IMR-90 (cell line): ENCODE measurements around the gene PBRM1. TPM values are rescaled to one million over a fixed set of nuclear protein-coding genes. Genes with fewer than 3 reads are reported as not detected.

ENCODE experiments used
- ATAC-seq: fragments of 200-7000 bp; cut with Tn5 transposase; 2 replicates; pipeline ENCODE4 v1.9.1; 2020; ENCODE audit warnings: low read depth, mild to moderate bottlenecking, moderate library complexity
- BruUV-seq: library from RNA; stranded (reverse); fragments of 400-500 nt; replicated peaks from 2 replicates; lab custom pipeline; 2021; lab: Mats Ljungman, UMichigan
- CTCF ChIA-PET: fragments of 300-600 bp; formaldehyde crosslinking; extraction: SDS; loops from one replicate; lab custom pipeline; 2021; ENCODE audit warnings: antibody characterized with exemption; lab: Yijun Ruan, JAX
- POLR2A ChIA-PET: fragments of 300-600 bp; sonication (Branson Sonifier 250); formaldehyde crosslinking; loops from one replicate; lab custom pipeline; 2022; ENCODE audit warnings: antibody characterized with exemption; ENCODE audit not compliant: unreplicated experiment; lab: Charles Lee
- DNase-seq: peaks from one replicate; pipeline ENCODE4 v3.0.0; 2013
- H2AFZ ChIP-seq: replicated peaks from 2 replicates; pipeline ENCODE3; 2013; ENCODE audit warnings: low read length, mild to moderate bottlenecking; ENCODE audit not compliant: poor library complexity
- H2AK5ac ChIP-seq: 2 replicates; pipeline ENCODE4 v1.6.1; 2013; ENCODE audit warnings: low read depth, low read length, inconsistent platforms
- H2AK9ac ChIP-seq: replicated peaks from 2 replicates; pipeline ENCODE3; 2013; ENCODE audit warnings: mild to moderate bottlenecking, low read depth, low read length, moderate library complexity; ENCODE audit not compliant: poor library complexity
- H2BK120ac ChIP-seq: 2 replicates; pipeline ENCODE4 v1.6.1; 2013; ENCODE audit warnings: low read depth, low read length, inconsistent platforms
- H2BK15ac ChIP-seq: 3 replicates; pipeline ENCODE4 v1.6.1; 2013; ENCODE audit warnings: low read depth, low read length, inconsistent platforms
- H2BK20ac ChIP-seq: 2 replicates; pipeline ENCODE4 v1.6.1; 2013; ENCODE audit warnings: low read depth, mild to moderate bottlenecking, inconsistent platforms, low read length, moderate library complexity
- H2BK5ac ChIP-seq: 2 replicates; pipeline ENCODE4 v1.6.1; 2013; ENCODE audit warnings: mild to moderate bottlenecking, low read depth, low read length, inconsistent platforms; ENCODE audit not compliant: poor library complexity, severe bottlenecking
- H3K14ac ChIP-seq: replicated peaks from 2 replicates; pipeline ENCODE4 v1.6.1; 2013; ENCODE audit warnings: low read depth, low read length, inconsistent platforms
- H3K18ac ChIP-seq: 2 replicates; pipeline ENCODE4 v1.6.1; 2013; ENCODE audit warnings: low read depth, low read length, control low read depth
- H3K23ac ChIP-seq: 2 replicates; pipeline ENCODE4 v1.6.1; 2013; ENCODE audit warnings: low read depth, low read length, inconsistent platforms
- H3K27ac ChIP-seq: 2 replicates; pipeline ENCODE4 v1.5.1; 2013; ENCODE audit warnings: mild to moderate bottlenecking, control low read depth, low read length; ENCODE audit not compliant: insufficient read depth
- H3K27me3 ChIP-seq: 2 replicates; pipeline ENCODE4 v1.6.1; 2013; ENCODE audit warnings: low read length; ENCODE audit not compliant: control insufficient read depth, insufficient read depth
- H3K36me3 ChIP-seq: 2 replicates; pipeline ENCODE4 v1.6.1; 2013; ENCODE audit warnings: low read length, mixed read lengths; ENCODE audit not compliant: control insufficient read depth, insufficient read depth
- H3K4ac ChIP-seq: 2 replicates; pipeline ENCODE4 v1.6.1; 2013; ENCODE audit warnings: low read depth, low read length, inconsistent platforms
- H3K4me1 ChIP-seq: 2 replicates; pipeline ENCODE4 v1.6.1; 2013; ENCODE audit warnings: low read length, mixed read lengths; ENCODE audit not compliant: control insufficient read depth, insufficient read depth
- H3K4me2 ChIP-seq: 2 replicates; pipeline ENCODE4 v1.6.1; 2013; ENCODE audit warnings: low read depth, mild to moderate bottlenecking, control low read depth, low read length, moderate library complexity
- H3K4me3 ChIP-seq: 2 replicates; pipeline ENCODE4 v1.5.1; 2013; ENCODE audit warnings: low read depth, mild to moderate bottlenecking, control low read depth, low read length, moderate library complexity; ENCODE audit not compliant: insufficient read depth
- H3K56ac ChIP-seq: 2 replicates; pipeline ENCODE4 v1.6.1; 2013; ENCODE audit warnings: low read length, inconsistent platforms; ENCODE audit not compliant: insufficient read depth; ENCODE audit errors: extremely low read depth
- H3K79me1 ChIP-seq, 2 experiments: 2 replicates each; pipeline ENCODE4 v1.6.1; 2013; ENCODE audit warnings: low read length in 2 of 2, inconsistent platforms in 1 of 2, low read depth in 1 of 2
- H3K9ac ChIP-seq: 2 replicates; pipeline ENCODE4 v1.6.1; 2013; ENCODE audit warnings: low read depth, low read length, control low read depth
- H3K9me1 ChIP-seq: 2 replicates; pipeline ENCODE4 v1.6.1; 2013; ENCODE audit warnings: low read length, inconsistent platforms; ENCODE audit not compliant: insufficient read depth
- H3K9me3 ChIP-seq: 2 replicates; pipeline ENCODE4 v1.6.1; 2013; ENCODE audit warnings: low read length; ENCODE audit not compliant: control insufficient read depth, insufficient read depth
- H4K20me1 ChIP-seq: 2 replicates; pipeline ENCODE4 v1.6.1; 2013; ENCODE audit warnings: low read length, inconsistent platforms; ENCODE audit not compliant: insufficient read depth
- H4K5ac ChIP-seq: 2 replicates; pipeline ENCODE4 v1.6.1; 2013; ENCODE audit warnings: mild to moderate bottlenecking, low read depth, low read length, control low read depth
- H4K8ac ChIP-seq, 2 experiments: 2 replicates each; pipeline ENCODE4 v1.6.1; 2013; ENCODE audit warnings: low read depth in 2 of 2, low read length in 2 of 2, control low read depth in 1 of 2, inconsistent platforms in 1 of 2
- H4K91ac ChIP-seq: 2 replicates; pipeline ENCODE4 v1.6.1; 2013; ENCODE audit warnings: low read depth, low read length, inconsistent platforms; ENCODE audit not compliant: insufficient read depth
- BHLHE40 ChIP-seq: fragments of 150-350 bp; IDR thresholded peaks from 2 replicates; pipeline ENCODE4 v1.6.1; 2016; ENCODE audit warnings: mild to moderate bottlenecking, low read depth, low read length
- CEBPB ChIP-seq: IDR thresholded peaks from 2 replicates; pipeline ENCODE4 v1.6.1; 2012; ENCODE audit warnings: low read depth, low read length, improper control_type of control experiment
- CHD1 ChIP-seq: IDR thresholded peaks from 2 replicates; pipeline ENCODE4 v1.6.1; 2012; ENCODE audit warnings: low read depth, low read length, improper control_type of control experiment
- FOS ChIP-seq: fragments of 150-350 bp; IDR thresholded peaks from 2 replicates; pipeline ENCODE4 v1.6.1; 2016; ENCODE audit warnings: low read depth, low read length
- MAFK ChIP-seq: IDR thresholded peaks from 2 replicates; pipeline ENCODE4 v1.6.1; 2012; ENCODE audit warnings: low read depth, low read length, improper control_type of control experiment
- MAZ ChIP-seq: IDR thresholded peaks from 2 replicates; pipeline ENCODE4 v1.6.1; 2012; ENCODE audit warnings: low read depth, mild to moderate bottlenecking, low read length, improper control_type of control experiment, moderate library complexity, borderline replicate concordance
- MXI1 ChIP-seq: IDR thresholded peaks from 2 replicates; pipeline ENCODE4 v1.6.1; 2012; ENCODE audit warnings: low read depth, mild to moderate bottlenecking, low read length, moderate library complexity, borderline replicate concordance
- NFE2L2 ChIP-seq: fragments of 150-350 bp; IDR thresholded peaks from 2 replicates; pipeline ENCODE4 v1.6.1; 2016; ENCODE audit warnings: low read depth, mild to moderate bottlenecking, low read length
- POLR2A ChIP-seq: IDR thresholded peaks from 2 replicates; pipeline ENCODE4 v1.6.1; 2012; ENCODE audit warnings: mild to moderate bottlenecking, low read depth, low read length
- RAD21 ChIP-seq: IDR thresholded peaks from 2 replicates; pipeline ENCODE4 v1.6.1; 2012; ENCODE audit warnings: low read length, improper control_type of control experiment
- RCOR1 ChIP-seq: IDR thresholded peaks from 2 replicates; pipeline ENCODE4 v1.6.1; 2012; ENCODE audit warnings: mild to moderate bottlenecking, low read length, improper control_type of control experiment; ENCODE audit not compliant: insufficient replicate concordance
- RFX5 ChIP-seq: IDR thresholded peaks from 2 replicates; pipeline ENCODE4 v1.8.0; 2012; ENCODE audit warnings: low read depth, mild to moderate bottlenecking, low read length, moderate library complexity
- SMC3 ChIP-seq: fragments of 150-350 bp; IDR thresholded peaks from 2 replicates; pipeline ENCODE4 v1.6.1; 2016; ENCODE audit warnings: low read depth, mild to moderate bottlenecking, antibody characterized with exemption, low read length, moderate library complexity
- WGBS, 2 experiments: methylation state at CpG; one replicate each; pipeline versions ENCODE4 v1.1.5 to v1.1.7; 2013; ENCODE audit warnings: missing lambda C conversion rate in 2 of 2; ENCODE audit not compliant: insufficient read length in 1 of 2; ENCODE audit errors: extremely low coverage in 2 of 2; 5-methylcytosine and 5-hydroxymethylcytosine counted together
- dilution Hi-C: fragments of 300-500 bp; cut with HindIII; formaldehyde crosslinking; loops from one replicate; pipeline ENCODE4 v1.14.3; 2018; ENCODE audit warnings: low sequenced_read_pairs; ENCODE audit not compliant: unreplicated experiment
- in situ Hi-C: fragments of 300-500 bp; cut with MboI; formaldehyde crosslinking; loops from 3 replicates; pipeline ENCODE4 v1.14.3; 2019; ENCODE audit warnings: low sequenced_read_pairs, inconsistent platforms, mixed read lengths
- intact Hi-C: fragments of 100-400 bp; cut with micrococcal nuclease; formaldehyde crosslinking; loops from 2 replicates; pipeline ENCODE4 v1.10.0; 2022
- polyA plus RNA-seq, 3 experiments: library from polyadenylated mRNA; depleted of rRNA; stranded (reverse); fragments of >200 nt; gene quantifications; 2 replicates each; pipeline ENCODE4 v1.2.3, GENCODE V29; 2012; ENCODE audit warnings: low replicate concordance in 1 of 3
- total RNA-seq: library from RNA; depleted of rRNA; stranded (reverse); fragments of >200 nt; gene quantifications from 2 replicates; pipeline ENCODE4 v1.2.3, GENCODE V29; 2012
- TF ChIP-seq, protein P1 (sequence below): fragments of 150-350 bp; IDR thresholded peaks from 2 replicates; pipeline ENCODE4 v1.6.1; 2017; ENCODE audit warnings: mild to moderate bottlenecking, antibody characterized with exemption, low read length, low read depth
- TF ChIP-seq, protein P2 (sequence below): conservative IDR thresholded peaks from 2 replicates; pipeline ENCODE4 v1.5.1; 2012; ENCODE audit warnings: mild to moderate bottlenecking, low read depth, low read length, improper control_type of control experiment
- TF ChIP-seq, protein P3 (sequence below): fragments of 150-350 bp; IDR thresholded peaks from 2 replicates; pipeline ENCODE4 v1.6.1; 2016; ENCODE audit warnings: low read depth, mild to moderate bottlenecking, low read length, moderate library complexity, borderline replicate concordance

The PBRM1 gene
- total and polyA plus RNA-seq, 2 of the 4 experiments (the other 2 are of a cell fraction), result 16.5 to 72.6 TPM

DNA sequence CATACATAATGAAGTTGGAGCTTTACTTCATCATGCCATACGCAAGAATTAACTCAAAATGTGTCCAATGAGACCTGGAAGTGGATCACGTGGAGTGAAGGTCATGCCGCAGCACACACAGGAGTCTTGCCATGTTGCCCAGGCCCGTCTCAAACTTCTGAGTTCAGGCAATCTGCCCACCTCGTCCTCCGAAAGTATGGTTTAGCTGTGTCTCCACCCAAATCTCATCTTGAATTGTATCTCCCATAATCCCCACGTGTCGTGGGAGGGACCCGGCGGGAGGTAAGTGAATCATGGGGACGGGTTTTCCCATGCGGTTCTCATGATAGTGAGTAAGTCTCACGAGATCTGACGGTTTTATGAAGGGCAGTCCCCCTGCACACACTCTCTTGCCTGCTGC lies 45.9 kb upstream of the PBRM1 start:
- no peak overlapping the region for H3K9ac ChIP-seq
- no peaks in the 10 kb centered on the region for H3K79me1 ChIP-seq
- dilution Hi-C loops (no loop called here), in situ Hi-C loops (no loop called here), intact Hi-C loops (no loop called here)
- H2AFZ ChIP-seq, result no peak overlapping the region
- no peak overlapping the region for H3K4me2 ChIP-seq
- no peak overlapping the region for H3K56ac ChIP-seq
- H4K8ac ChIP-seq, result no peak overlapping the region
- DNase-seq, result no peak
- H3K4me1 ChIP-seq, result no peaks in the 10 kb centered on the region
- H3K27me3 ChIP-seq, result no peaks in the 10 kb centered on the region
- H3K4ac ChIP-seq, result no peak overlapping the region
- TF ChIP-seq, protein P1, sequence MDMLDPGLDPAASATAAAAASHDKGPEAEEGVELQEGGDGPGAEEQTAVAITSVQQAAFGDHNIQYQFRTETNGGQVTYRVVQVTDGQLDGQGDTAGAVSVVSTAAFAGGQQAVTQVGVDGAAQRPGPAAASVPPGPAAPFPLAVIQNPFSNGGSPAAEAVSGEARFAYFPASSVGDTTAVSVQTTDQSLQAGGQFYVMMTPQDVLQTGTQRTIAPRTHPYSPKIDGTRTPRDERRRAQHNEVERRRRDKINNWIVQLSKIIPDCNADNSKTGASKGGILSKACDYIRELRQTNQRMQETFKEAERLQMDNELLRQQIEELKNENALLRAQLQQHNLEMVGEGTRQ, result no peak
- TF ChIP-seq, protein P2, sequence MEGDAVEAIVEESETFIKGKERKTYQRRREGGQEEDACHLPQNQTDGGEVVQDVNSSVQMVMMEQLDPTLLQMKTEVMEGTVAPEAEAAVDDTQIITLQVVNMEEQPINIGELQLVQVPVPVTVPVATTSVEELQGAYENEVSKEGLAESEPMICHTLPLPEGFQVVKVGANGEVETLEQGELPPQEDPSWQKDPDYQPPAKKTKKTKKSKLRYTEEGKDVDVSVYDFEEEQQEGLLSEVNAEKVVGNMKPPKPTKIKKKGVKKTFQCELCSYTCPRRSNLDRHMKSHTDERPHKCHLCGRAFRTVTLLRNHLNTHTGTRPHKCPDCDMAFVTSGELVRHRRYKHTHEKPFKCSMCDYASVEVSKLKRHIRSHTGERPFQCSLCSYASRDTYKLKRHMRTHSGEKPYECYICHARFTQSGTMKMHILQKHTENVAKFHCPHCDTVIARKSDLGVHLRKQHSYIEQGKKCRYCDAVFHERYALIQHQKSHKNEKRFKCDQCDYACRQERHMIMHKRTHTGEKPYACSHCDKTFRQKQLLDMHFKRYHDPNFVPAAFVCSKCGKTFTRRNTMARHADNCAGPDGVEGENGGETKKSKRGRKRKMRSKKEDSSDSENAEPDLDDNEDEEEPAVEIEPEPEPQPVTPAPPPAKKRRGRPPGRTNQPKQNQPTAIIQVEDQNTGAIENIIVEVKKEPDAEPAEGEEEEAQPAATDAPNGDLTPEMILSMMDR, result no peak
- no peak for TF ChIP-seq CEBPB
- no peak for TF ChIP-seq CHD1
- no peak for TF ChIP-seq MAFK
- TF ChIP-seq RCOR1, result no peak
- no peak for TF ChIP-seq MAZ
- TF ChIP-seq FOS, result no peak
- TF ChIP-seq SMC3, result no peak
- TF ChIP-seq NFE2L2, result no peak
- TF ChIP-seq RAD21, result no peak
- TF ChIP-seq RFX5, result no peak
- no peak for TF ChIP-seq POLR2A
- TF ChIP-seq, protein P3, sequence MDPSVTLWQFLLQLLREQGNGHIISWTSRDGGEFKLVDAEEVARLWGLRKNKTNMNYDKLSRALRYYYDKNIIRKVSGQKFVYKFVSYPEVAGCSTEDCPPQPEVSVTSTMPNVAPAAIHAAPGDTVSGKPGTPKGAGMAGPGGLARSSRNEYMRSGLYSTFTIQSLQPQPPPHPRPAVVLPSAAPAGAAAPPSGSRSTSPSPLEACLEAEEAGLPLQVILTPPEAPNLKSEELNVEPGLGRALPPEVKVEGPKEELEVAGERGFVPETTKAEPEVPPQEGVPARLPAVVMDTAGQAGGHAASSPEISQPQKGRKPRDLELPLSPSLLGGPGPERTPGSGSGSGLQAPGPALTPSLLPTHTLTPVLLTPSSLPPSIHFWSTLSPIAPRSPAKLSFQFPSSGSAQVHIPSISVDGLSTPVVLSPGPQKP, result no peak
- no peak for TF ChIP-seq MXI1
- no peak for TF ChIP-seq BHLHE40
- H3K27ac ChIP-seq, result no peak overlapping the region
- H3K23ac ChIP-seq, result no peak overlapping the region
- BruUV-seq, result no TSS peak
- no peaks in the 10 kb centered on the region for H4K20me1 ChIP-seq
- no peak overlapping the region for H4K5ac ChIP-seq
- H2BK5ac ChIP-seq, result no peak overlapping the region
- peaks cover 20% of the 10 kb centered on the region for H3K36me3 ChIP-seq
- ChIA-PET CTCF (no interaction called here), POLR2A (no interaction called here)
- no peak overlapping the region for H4K91ac ChIP-seq
- ATAC-seq, result no peak
- no peak overlapping the region for H2BK120ac ChIP-seq
- no peak overlapping the region for H3K14ac ChIP-seq
- WGBS, 2 experiments, result 93% methylated on average over 11 of the region's 14 CpGs; no CpG with 5 or more reads in 1 of the 2 experiments
- no peak overlapping the region for H2BK20ac ChIP-seq
- H2AK5ac ChIP-seq, result no peak overlapping the region
- no peak overlapping the region for H3K18ac ChIP-seq
- no peak overlapping the region for H2BK15ac ChIP-seq
- H3K4me3 ChIP-seq, result no peak overlapping the region
- H3K9me3 ChIP-seq, result peaks cover 5% of the 10 kb centered on the region; the same call in 1 of the 2 replicates
- H2AK9ac ChIP-seq, result no peak overlapping the region
- H3K9me1 ChIP-seq, result no peaks in the 10 kb centered on the region
